Heart left ventricle (tissue), 13 donors: Measurements from ENCODE around the gene RFX1.

Experiments
- CTCF ChIP-seq, 12 donors: fragments of 200-600 bp; sonication (generic) in 4 of 12; IDR thresholded peaks; one replicate each; pipeline versions ENCODE4 v1.5.0 to v1.8.0; 2018 to 2022; ENCODE audit warnings: antibody characterized with exemption in 12 of 12, mild to moderate bottlenecking in 5 of 12
- POLR2A ChIP-seq, 2 donors: fragments of 450-650 bp; IDR thresholded peaks; one replicate each; pipeline ENCODE4 v1.6.1; 2017; ENCODE audit warnings: antibody characterized with exemption in 2 of 2, mild to moderate bottlenecking in 2 of 2, moderate library complexity in 2 of 2
- donor health status: ischemic (EF 13 %, LVEDD 7.1; RV severe dilation, severe dysfunction).
- donor health status: DM: no; HTN: yes; CAD: no.
- donor health status: DM: no; HTN: no; CAD: no.
- donor health status: ischemic (EF 25% LVEDD 6.9; RV normal size, moderate dysfunction).
- donor health status: ischemic (EF 25% LVEDD 5.7; RV mildly dilated, moderate dysfunction).
- donor health status: ischemic (EF 35%, LVEDD 5.7; RV mildly dilated, moderate dysfunction).
- donor health status: nonischemic (EF 11% LVEDD 7.7; RV severe dilation, severe dysfunction).
- donor health status: DM: yes; HTN: yes; CAD: no.
- donor health status: PGD.
- donor health status: ischemic (EF 29% LVEDD 5.4; RV normal size, mild dysfunction).
- donor health status: nonischemic (EF 23%, LVEDD 6.1; RV moderate dilation, normal function).

- TF ChIP-seq CTCF (IDR thresholded peaks at IDR 0.05) = no peak
- no peak for TF ChIP-seq POLR2A (IDR thresholded peaks at IDR 0.05)
Observed at GRCh38 chr19:13993590-13994300, 12.4 kb downstream of the RFX1 start.
